Kidney tubule cell (primary cell): ENCODE results near the gene BPHL.
"Not testable (repeated sequence)": the region's sequence is repeated elsewhere in the genome, so short reads cannot be mapped to it uniquely, and the experiment has no call there.

ENCODE experiments used
- DNase-seq: peaks from one replicate; pipeline ENCODE4 v3.0.0-alpha.2; 2018; ENCODE audit warnings: low spot score

Gene BPHL

DNA sequence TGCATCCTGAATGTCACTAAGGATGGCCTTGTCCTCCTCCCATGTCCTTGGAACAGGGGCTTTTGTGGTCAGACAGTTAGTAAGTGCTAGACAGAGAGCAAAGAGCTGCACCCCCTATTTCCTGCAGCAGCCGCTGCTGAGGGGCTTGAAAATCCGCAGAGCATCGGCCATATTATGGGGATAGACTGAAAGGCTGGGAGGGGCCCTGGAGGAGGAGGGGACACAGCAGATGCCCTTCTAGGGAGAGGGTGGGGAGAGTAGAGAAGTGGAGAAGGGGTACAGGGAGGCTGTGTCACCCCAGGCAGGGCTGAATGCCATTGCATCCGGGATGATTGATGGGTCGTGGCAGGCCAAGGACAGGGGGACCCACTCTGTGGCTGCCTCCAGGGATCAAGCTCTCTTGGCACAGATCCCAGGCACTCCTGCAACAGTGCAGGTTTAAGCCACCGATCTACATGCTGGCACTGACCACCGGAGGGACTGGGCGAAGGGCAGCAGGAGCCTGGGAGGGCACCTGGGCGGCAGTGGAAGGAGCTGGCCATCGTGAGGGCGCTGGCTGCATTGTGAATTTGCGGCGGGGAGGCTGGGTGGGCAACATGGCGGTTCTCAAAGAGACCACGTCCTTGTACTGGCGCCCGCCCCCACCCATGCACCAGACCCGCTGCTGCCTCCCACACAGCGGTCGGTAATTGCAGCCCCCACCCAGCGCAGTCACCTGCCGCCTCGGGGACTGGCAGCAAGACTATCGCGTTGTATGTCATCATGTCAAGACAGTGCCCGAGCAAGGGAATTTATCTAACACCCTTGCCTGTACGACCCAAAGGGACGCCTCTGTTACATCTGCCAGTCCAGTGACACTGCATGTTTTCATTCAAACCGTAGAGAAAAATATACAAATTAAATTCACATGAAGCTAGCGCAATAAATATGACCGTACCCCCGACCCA lies 37.9 kb downstream of the BPHL start:
- DNase-seq, result not testable (repeated sequence)

DNA sequence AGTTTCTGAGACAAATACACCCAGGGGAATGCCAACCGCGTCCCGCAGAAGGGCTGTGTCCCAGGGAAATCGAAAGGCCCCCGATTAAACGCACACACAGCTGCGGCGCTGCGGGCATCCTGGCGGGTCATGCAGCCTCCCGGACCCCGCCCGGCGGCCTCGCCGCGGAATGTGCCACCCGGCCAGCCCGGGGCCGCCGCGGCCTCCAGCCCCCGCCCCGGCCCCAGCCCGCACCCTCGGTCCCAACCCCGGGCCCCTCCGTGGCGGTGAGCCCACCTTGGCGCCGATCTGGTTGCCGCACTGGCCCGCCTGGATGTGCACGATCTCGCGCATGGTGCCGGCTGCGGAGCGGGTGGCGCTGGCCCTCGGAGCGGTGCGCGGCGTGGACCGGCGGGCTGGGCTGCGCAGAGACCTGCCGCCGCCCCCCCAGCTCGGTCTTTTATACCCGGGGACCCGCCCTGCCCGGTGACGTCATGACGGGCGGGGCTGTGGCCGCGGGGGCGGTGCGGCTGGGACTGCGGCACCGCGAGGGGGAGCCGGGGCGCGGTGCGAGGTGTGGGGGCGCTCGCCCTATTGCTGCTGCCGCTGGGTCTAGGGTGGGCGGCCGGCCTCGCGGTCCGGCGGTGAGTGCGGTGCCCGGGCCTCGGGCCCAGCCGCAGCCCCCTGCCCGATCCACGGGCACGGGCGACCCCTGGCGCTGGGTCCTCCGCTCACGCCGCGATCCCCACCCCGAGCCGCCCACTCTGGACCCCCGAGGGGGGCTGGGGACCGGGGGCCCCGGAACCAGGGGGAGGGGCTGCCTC lies 38.8 kb downstream of the BPHL start, which contains the start of gene TUBB2A:
TSS of gene TUBB2A (minus strand) at position 414 of the 803 bp plus-strand sequence. CDS start at position 333, 81 bp downstream.
- peak; percentile 85 for DNase-seq

DNA sequence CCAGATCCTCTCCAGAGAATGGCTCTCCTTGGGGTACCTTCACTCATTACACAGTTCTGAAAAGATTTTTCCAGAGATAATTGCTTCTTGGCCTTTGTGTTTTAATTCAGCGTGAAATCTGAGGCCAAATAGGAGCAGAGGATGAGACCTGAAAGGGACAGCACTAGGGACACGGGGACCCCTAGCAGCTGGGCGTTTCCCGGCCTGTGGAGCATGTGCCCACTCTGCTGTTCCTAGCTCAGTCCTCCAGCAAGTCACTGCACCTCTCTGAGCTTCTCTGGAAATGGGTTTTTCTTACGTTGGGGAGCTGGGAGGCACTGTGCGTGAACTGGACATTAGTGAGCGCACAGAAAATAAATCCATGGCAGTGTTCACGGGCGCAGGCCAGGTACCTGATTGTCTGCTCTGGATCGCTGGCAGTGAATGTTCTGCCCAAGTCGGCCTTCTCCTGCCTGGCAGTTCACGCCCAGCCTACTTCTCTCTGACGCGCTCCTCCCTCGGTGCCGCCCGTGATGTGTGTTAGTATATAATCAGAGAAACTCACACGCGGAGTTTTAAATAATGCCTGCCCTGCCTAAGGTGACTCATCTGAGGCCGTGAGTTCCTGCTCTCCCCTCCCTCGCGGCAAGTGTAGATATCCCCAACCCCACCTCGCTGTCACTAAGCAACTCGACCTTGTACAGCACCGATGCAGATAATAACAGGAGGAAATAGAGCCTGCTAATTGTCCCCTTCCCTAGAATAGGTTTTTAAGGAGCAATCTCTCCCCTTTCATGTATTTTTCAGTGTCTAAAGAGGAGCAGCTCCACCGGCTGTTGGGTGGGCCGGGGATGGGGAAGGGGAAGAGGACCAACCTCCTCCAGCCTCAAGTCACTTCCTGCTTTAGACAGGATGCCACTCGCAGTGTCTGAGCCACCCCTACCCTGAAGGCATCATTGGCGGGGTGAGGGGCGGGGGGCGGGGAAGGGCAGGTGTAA lies 41.6 kb downstream of the BPHL start:
- DNase-seq, result peak; percentile 52

DNA sequence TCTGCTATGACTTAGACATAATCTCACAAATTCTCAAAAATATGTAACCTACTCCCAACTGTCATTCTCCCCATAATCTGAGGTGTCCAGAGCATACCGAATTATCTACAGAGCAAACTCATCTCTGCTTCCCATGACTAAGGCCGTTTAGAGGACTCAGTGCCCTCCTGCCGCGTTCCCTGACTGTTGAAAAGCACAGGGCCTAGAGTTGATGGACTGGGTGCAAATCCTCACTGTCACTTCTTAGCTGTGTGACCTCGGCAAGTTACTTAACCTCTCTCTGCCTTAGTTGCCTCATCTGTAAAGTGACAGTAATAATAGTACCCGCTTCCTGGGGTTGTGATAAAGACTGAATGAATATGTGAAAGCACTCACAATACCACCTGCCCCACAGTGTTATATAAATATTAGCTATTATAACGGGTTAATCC lies 43.6 kb downstream of the BPHL start:
- no peak for DNase-seq

DNA sequence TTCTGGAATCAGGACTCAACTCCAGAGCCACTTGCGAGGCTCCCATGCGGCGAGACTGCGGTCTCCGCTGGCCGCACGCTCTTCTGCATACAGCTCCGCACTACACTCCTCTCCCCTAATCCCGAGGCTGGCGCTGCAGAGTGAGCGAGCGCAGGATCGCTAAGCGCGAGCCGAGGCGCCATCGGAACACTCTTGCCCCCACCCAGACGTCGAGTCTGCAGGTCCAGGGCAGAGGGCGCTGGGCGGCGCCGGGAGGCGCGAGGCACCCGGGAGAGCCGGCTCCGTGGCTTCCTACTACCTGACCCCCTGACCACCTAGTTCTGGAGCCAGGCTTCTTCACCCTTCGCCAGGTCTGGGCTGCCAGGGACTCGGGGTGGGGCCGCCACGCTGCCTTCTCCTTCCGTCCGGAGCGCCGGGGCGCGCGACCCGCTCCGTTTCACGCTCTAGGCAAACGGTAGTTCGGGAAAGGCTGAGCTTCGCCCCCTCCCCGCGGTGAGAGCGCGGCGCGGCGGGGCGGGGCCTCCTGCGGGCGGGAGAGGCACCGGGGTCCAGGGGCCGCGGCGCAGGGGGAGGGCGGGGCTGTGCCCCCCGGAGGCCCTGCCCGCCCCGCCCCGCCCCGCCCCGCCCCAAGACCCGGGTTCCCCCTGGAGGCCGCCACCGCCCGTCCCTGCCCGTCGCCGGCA lies 44.2 kb downstream of the BPHL start:
- peak; percentile 76 for DNase-seq

DNA sequence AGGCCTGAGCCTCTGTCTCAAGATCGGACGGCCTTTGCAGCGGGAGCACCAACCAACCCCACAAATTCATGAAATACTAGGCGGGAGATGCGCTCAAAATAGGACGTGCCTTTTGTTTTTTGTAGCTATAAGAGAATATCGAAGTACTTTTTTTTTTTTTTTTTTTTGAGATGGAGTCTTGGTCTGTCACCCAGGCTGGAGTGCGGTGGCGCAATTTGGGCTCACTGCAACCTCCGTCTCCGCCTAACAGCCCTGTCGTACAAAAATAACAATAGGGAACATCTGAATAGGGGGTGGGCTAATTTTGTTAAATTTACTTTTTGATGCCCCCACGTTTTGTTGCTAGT lies 44.7 kb downstream of the BPHL start:
- no peak for DNase-seq

DNA sequence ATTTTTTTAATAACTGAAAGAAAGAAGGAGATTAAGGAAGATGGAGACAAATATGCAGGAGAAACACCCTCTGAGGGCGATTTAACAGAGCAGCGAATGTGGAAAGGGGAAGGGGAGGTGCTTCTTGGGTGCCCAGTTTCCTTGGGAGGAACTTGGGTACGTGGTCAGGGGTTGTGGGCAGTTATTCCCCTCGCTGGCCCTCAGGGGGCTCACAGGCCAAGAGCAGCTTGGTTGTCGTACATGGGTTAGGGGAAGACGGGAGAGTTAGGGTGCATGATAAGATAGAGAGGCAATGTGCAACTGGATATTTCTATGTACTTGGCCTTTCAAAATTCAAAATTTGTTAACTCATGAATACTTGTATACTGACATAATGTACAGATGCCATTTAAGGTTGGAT lies 45.9 kb downstream of the BPHL start:
- DNase-seq, result no peak

DNA sequence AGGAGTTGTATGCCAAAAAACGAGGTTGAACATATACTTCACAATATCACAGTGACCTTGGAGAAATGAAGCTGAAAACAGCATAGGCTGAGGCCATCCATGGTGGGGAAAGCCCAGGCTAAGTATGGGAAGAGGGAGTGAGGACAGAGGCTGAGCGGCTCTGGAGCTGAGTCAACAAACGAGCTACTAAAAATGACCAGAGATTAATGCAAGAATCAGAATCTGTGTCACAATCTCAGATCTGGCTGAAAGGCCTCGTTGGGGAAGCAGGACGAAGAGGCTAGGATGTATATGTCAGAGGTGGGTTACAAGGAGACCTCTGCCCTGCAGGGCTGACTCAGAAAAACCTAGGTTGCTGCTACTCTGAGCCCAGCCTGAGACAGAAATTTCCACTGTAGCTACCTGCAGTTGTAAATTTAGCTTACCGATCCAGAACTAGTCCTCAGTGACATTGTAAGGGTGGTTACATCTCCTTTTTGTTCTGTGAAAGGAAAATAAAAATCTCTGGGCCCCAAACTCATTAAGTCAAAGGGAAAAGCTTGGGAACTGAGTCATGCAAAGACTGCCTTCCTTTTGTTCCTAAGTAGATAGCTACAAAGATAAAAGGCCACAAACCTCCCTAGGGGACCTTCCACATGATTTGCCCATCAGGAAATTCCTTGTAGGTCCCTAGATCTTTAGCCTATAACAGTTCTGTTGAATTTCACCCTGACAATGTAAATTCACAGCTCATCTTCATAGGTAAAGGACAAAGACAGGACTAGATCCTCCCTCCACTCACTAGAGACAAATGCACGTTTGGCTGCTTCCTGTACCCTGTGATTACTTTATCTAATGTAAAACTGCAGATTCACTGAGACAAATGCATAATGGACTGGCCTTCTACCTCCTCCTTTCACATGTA lies 47.4 kb downstream of the BPHL start:
- peak; percentile 35 for DNase-seq

DNA sequence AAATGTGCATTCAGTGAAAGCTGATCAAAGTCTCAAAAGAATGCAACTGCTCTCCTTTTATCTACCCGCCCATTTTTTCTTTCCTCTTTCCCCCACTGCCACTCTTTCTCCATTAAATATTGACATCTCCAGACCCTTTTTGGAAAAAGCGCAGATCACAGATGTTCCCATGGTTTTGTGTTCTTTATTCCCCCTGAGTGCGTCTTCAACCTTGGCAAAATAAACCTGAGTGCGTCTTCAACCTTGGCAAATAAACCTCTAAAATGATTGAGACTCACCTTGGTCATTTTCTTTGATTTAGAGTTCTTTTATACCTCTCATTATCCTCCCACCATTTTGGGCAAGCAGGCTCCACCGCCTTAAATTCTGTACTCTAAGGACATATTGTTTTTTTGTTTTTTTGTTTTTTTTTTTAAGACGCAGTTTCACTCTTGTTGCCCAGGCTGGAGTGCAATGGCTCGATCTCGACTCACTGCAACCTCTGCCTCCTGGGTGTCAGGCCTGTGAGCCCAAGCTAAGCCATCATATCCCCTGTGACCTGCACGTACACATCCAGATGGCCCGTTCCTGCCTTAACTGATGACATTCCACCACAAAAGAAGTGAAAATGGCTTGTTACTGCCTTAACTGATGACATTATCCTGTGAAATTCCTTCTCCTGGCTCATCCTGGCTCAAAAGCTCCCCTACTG lies 48.2 kb downstream of the BPHL start:
- DNase-seq, result not testable (repeated sequence)

DNA sequence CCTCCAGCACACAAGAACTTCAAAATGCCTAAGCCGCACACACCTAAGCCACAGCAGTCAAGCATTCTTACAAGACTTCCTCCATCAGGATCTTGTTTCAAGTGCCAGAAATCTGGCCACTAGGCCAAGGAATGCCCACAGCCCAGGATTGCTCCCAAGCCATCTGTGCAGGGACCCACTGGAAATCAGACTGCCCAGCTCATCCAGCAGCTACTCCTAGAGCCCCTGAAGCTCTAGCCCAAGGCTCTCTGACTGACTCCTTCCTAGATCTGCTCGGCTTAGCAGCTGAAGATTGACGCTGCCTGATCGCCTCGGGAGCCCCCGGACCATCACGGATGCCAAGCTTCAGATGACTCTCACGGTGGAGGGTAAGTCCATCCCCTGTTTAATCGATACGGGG lies 49.5 kb downstream of the BPHL start:
- not testable (repeated sequence) for DNase-seq

DNA sequence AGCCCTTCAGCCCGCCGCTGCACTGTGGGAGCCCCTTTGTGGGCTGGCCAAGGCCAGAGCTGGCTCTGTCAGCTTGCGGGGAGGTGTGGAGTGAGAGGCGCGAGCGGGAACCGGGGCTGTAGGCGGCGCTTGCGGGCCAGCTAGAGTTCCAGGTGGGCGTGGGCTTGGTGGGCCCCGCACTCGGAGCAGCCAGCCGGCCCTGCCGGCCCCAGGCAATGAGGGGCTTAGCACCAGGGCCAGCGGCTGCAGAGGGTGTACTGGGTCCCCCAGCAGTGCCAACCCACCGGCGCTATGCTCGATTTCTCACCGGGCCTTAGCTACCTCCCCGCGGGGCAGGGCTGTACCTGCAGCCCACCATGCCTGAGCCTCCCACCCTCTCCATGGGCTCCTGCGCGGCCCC lies 52.2 kb downstream of the BPHL start:
- DNase-seq, result not testable (repeated sequence)

DNA sequence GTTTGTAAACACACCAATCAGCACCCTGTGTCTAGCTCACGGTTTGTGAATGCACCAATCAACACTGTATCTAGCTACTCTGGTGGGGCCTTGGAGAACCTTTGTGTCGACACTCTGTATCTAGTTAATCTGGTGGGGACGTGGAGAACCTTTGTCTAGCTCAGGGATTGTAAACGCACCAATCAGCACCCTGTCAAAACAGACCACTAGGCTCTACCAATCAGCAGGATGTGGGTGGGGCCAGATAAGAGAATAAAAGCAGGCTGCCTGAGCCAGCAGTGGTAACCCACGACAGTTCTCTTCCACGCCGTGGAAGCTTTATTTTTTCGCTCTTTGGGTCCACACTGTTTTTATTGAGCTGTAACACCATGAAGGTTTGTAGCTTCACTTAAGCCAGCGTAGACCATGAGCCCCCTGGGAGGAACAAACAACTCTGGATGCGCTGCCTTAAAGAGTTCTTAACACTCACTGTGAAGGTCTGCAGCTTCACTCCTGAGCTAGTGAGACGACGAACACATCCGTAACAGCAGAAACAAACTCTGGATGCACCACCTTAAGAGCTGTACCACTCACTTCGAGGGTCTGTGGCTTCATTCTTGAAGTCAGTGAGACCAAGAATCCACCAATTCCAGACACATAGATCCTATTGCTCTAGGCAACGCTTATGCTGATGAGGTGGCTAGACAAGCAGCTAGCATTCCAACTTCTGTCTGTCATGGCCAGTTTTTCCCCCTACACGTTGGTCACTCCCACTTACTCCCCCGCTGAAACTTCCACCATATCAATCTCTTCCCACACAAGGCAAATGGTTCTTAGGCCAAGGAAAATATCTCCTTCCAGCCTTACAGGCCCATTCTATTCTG lies 53.0 kb downstream of the BPHL start:
- peak; percentile 32 for DNase-seq

DNA sequence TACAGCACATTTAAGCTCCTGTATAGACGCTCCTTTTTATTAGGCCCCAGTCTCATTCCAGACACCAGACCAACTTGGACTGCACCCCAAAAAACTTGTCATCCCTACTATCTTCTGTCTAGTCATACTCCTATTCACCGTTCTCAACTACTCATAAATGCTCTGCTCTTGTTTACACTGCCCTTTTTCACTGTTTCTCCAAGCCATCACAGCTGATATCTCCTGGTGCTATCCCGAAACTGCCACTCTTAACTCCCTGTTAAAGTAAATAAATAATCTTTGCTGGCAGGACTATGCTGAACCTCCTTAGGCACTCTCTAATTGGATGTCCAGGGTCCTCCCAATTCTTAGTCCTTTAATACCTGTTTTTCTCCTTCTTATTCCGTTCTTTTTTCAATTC lies 54.3 kb downstream of the BPHL start:
- not testable (repeated sequence) for DNase-seq

DNA sequence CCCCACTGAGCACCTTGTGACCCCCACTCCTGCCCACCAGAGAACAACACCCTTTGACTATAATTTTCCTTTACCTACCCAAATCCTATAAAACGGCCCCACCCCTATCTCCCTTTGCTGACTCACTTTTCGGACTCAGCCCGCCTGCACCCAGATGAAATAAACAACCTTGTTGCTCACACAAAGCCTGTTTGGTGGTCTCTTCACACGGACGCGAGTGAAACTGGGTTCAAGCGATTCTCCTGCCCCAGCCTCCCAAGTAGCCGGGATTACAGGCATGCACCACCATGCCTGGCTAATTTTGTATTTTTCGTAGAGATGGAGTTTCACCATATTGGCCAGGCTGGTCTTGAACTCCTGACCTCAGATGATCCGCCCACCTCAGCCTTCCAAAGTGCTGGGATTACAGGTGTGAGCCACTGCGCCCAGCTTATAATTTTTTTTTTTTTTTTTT lies 55.2 kb downstream of the BPHL start:
- not testable (repeated sequence) for DNase-seq

DNA sequence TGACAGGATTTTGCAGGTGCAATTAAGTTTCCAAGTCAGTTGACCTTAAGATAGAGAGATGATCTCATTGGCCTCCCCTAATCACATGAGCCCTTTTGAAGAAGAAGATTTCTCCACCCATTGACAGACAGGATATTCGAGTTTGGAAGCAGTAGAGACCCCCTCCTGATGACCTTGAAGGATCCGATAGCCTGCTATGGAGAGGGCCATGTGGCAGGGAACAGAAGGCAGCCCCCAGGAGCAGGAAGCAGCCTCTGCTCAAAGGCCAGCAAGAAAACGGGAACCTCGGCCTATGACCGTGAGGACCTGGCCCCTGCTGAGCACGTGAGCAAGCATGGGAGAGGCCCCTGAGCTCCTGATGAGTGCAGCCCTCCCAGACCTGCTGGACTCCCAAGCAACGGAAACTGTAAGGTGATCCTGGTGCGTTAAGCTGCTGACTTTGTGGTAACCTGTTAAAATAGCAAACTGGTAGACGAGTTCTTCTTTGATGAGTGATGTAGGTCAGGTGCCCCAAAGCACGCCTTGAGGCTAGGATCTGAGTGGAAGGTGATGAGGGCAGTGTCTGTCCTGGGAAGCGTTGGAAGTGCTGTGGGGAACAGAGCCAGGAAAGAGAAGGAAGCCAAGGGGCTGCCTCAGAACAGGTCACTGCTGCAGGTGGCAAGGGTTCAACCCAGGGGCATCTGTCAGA lies 57.3 kb downstream of the BPHL start:
- DNase-seq, result peak; percentile 71

DNA sequence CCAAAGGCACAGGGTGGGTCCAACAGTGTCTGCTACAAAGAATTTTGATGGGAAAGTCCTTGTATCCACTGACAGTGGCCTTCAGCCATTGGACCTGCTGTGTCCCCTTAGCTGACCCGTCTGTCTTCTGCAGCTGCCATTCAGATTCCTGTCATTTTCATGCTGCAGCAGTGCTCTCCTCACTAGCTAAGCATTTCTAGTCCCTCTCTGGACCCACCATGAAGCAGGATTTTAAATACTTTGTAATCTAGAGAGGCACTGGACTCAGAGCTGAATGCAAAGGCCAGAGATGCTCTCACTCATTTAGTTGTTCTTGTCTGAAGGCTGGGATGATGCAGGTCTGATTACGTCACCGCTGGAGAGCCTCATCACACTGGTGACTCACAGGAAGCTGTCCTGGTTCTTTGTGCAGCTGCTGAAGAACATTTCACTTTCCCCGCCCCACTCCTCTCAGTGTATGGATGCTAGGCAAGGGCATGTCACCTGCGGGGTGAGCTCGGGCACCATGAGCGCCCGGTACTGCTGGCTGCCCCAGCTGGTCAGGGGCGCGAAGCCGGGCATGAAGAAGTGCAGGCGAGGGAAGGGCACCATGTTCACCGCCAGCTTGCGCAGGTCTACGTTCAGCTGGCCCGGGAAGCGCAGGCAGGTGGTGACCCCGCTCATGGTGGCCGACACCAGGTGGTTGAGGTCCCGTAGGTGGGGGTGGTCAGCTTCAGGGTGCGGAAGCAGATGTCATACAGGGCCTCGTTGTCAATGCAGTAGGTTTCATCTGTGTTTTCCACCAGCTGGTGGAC lies 58.2 kb downstream of the BPHL start:
- peak; percentile 87 for DNase-seq

DNA sequence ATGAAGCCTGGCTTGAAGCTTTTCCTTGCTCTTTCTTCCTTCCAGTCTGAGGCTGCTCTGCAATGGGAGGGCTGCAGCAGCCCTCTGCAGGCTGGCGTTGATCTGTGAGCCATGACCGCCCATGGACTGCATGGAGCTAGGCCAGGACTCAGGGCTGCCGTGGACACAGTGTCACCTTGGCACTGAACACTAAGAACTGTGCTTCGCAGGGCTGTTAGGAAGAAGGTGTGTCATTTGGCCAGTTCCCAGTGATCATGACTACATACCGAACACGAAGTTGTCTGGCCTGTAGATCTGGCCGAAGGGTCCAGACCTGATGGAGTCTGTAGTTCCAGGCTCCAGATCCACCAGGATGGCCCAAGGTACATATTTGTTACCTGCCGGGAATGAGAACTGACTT lies 60.2 kb downstream of the BPHL start:
- DNase-seq, result not testable (repeated sequence)
